ENCODE data around the gene LYRM9. TPM values are rescaled to one million over a fixed set of nuclear protein-coding genes. Genes with fewer than 3 reads are reported as not detected.

LYRM9 gene
- total RNA-seq (2014; rRNA removed; shearing (Covaris generic)), result 5.9 and 8.2 TPM in 2 replicates

DNA sequence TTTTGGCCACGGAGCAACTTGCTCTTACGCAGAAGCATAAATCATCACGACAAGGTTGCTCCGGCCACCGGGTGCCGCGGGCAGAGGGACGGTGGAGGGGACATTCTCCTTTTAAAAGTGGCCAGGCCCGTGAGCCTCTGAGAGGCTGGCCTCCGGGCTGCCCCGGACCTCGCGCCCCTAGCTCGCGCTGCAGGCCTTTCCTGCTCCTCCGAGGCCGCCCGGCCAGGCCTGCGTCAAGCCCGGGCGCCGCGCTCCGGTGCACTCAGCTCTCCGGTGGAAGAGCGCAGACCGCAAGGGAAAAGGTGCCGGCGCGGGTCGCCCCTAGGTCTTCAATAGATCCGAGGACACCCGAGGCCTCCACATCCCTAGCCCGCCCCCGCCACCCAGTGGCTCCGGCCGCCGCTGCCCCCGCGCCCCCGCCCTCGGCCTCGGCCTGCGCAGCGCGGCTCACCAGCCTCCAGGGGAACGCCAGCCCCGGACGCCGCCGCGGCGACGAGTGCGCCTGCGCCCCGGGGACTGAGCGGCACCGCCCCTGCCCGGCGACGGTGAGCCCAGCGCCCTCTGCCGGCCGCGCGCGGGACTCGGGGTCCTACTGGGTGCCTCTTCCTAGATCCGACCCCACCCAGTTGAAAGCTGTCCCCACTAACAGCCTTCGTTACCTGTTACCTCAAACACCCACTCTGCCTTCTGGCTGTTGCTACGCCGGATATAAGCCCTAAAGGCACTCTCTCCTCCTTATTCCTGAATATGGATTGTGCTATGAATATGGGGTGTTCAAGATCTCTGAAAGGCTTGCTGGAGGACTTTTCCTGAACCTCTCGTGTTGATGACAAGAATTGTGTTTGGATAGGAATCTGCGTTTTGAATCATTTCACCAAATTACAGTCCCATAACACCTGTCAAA, at the start of gene LYRM9:
Gene LYRM9 (minus strand): TSS at position 500 of the 904 bp plus-strand sequence. CDS start 10,671 bp downstream, outside the sequence.
- DNase-seq (ENCODE audit: low spot score), result peak; percentile 85
- in situ Hi-C loops (cut with HindIII; ENCODE audit: low sequenced_read_pairs), result loop anchor here (25.0 kb wide), 1 partner anchor 106 kb away; no protein-coding TSS in a partner anchor

DNA sequence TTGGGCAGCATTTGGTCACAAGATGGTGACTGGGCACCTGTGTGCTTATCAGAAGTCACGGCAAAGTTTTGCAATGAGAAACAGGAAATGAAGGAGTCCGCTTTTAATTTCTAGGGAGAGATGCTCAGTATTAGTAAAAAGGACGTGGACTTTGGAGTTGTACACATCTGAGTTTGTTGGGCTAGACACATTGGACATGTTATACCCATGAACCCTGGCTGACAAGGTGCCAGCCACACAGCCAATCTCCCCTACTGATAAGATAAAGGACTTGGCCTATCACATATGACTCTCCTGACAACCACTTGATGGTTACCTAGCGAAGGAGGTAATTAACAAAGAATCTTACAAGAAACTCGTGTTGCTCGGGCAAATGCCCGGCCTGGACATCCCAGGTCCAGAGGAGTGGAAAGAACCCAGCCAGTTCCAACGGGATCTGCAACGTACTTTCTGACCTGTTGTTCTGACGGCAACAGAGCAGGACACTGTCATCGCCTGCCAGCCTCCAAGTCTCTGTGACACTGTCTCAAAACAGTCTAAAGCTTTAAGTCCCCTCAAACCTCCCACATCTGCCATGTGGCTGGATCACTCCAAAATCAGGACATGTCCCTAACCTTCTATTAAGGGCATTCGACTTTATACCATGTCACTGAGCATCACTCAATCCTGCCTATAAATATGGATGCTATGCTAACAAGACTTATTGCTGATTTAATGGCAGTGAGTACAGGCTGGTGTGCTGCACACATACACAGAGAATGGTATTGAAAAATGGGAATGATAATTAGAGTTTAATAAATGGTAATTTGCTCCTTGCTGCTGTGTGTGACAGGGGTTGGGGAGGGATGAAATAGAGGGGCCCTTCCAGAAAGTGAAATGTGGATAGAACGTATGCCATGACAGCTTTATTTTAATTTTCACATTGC, 47.6 kb upstream of the LYRM9 start:
- DNase-seq (ENCODE audit: low spot score), result no peak
- in situ Hi-C loops (cut with HindIII; ENCODE audit: low sequenced_read_pairs), result no loop called here

DNA sequence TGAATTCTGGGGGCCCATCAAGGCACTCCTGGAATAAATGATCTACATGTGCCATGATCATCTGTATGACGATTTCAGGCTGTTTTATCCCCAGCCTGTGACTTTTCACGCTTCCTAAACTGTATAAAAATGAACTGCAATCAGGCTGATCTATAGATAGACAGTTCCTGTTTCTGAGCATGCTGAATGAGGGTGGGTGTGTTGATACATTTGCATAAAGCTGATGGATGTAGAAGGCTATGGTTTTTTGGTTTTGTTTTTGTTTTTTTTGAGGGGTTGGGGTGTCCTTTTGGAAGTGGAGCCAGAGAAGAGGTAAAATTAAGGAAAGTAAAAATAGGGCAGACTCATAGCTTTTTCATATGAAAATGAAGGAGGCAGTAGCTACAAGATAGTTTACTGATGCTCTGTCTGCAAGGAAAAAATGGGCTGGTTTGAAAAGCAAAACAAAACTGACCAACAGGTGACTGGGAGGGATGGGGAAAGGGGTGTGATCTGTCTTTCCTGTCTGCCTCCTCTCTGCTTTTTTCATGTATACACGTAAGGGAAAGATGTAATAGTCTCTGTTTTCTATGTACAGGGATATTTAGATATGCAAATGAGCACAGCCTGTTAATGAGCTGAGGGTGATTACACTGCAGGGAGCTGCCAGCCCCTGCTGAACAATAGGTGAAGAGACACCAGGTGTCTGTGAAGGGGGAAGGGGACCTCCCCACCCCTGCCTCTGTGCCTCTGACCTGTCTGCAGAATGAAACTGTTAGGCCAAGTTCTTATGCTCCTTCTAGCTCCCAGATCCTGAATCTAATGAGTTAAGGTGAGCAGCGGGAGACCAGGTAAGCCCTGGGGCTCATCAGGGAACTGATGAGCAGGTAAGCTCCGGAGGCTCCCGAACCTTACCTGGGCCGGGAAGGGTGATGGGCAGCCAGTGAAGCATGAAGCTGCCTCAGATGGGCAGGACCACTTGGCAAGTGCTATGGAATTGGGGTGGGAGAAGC, 46.6 kb upstream of the LYRM9 start:
- DNase-seq (ENCODE audit: low spot score), result no peak
- in situ Hi-C loops (cut with HindIII; ENCODE audit: low sequenced_read_pairs), result no loop called here

GRCh38 chr17:27938864-27939263, 45.7 kb upstream of the LYRM9 start:
- no peak for DNase-seq (ENCODE audit: low spot score)
- in situ Hi-C loops (cut with HindIII; ENCODE audit: low sequenced_read_pairs), result no loop called here

DNA sequence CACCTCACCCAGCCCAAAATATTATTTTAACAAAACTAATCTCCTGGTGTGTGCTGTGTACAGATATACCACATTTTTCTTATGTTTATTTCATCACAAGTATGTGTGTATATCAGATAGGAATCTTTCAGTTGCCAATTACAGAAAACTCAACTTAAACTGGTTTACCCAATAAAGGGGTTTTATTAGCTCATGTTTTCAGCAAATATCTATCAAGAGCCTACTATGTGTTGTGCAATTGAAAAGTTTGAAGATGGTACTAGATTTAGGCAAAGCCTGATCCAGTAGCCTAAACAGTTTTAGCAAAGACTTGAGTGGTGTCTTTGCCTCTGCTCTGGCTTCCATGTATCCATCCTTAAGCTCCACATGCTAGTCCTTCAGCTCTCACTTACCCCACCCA, 45.1 kb upstream of the LYRM9 start:
- in situ Hi-C loops (cut with HindIII; ENCODE audit: low sequenced_read_pairs), result no loop called here
- DNase-seq (ENCODE audit: low spot score), result no peak

DNA sequence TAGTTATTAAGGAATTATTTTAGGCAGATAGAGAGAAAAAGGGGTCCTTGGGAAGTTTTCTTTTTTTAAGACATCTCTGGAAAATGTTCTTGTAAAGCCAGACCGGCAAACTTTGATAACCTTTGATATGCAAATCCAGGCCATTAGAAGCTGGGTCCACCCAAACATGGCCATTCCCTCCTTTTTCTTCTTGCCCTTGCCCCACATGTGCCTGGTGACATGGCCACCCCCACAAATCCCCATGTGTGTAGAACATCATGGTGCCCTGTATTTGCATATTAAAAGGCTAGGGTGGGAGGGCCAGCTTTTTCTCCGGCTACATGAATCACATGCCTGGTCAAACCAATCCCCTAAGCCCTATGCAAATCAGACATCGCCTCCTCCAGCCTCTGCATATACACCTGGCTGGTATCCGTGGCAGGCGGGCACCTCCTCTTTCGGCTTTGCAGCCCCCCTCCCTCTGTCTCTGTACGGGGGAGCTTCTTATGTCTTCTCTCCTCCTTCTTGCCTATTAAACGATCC, 43.9 kb upstream of the LYRM9 start:
- DNase-seq (ENCODE audit: low spot score), result no peak
- in situ Hi-C loops (cut with HindIII; ENCODE audit: low sequenced_read_pairs), result no loop called here

DNA sequence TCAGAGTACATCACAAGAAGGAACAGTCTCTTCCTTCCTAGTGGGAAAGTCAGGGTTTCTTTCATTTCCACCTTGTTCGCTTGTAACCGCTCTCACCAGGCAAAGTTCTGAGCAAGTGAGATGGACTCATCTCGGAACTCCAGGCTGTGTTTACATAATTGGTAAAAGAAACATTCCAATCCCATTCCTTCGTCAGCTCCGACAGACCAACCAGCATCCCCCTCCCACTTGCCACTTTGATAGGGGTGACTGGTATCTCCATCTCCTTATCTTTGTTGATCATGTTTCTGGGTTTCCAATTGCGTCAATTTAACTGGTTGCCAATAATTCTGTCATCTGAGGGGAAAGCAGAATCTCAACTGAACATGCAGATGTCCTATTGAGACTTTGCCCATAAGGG, 36.8 kb upstream of the LYRM9 start:
- in situ Hi-C loops (cut with HindIII; ENCODE audit: low sequenced_read_pairs), result no loop called here

DNA sequence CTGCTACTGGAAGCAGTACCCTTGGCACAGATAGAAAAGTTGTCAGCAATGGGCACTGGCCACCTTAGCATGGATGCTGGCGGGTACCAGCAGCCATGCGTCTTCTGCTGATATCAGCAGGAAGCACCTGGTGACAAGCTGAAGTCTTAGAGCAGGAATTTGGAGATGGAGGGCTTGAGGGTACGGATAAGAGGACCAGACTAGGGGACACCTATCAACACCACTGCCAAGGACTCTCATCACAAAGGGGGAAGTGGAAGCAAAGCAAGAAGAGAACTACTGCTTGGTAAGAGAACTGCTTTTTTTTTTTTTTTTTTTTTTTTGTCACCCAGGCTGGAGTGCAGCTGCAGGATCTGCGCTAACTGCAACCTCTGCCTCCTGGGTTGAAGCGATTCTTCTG, 35.4 kb upstream of the LYRM9 start:
- no peak for DNase-seq (ENCODE audit: low spot score)
- in situ Hi-C loops (cut with HindIII; ENCODE audit: low sequenced_read_pairs), result no loop called here

More for the DNA sequence above, 36.8 kb upstream of the LYRM9 start:
- no peak for DNase-seq (ENCODE audit: low spot score)

GRCh38 chr17:27927781-27928180, 34.6 kb upstream of the LYRM9 start:
- DNase-seq (ENCODE audit: low spot score), result no peak
- in situ Hi-C loops (cut with HindIII; ENCODE audit: low sequenced_read_pairs), result no loop called here

DNA sequence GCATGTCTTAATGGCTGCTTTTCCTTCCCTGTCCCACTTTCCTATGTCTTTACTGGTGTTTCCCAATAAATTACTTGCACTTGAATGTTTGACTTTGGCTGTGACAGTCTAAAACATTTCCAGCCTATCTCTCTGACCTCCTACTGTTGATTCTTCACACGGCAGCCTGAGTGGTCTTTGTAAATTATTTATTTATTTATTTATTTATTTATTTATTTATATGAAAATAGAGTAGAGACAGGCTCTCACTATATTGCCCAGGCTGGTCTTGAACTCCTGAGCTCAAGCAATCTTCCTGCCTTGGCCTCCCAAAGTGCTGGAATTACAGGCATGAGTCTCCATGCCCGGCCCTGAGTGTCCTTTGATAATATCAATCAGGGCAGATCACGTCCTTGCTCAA, 28.4 kb upstream of the LYRM9 start:
- in situ Hi-C loops (cut with HindIII; ENCODE audit: low sequenced_read_pairs), result no loop called here
- DNase-seq (ENCODE audit: low spot score), result no peak

GRCh38 chr17:27921077-27921476, 27.9 kb upstream of the LYRM9 start:
- in situ Hi-C loops (cut with HindIII; ENCODE audit: low sequenced_read_pairs), result no loop called here
- no peak for DNase-seq (ENCODE audit: low spot score)

GRCh38 chr17:27920569-27920968, 27.4 kb upstream of the LYRM9 start:
- in situ Hi-C loops (cut with HindIII; ENCODE audit: low sequenced_read_pairs), result no loop called here
- DNase-seq (ENCODE audit: low spot score), result no peak

GRCh38 chr17:27919079-27919478, 25.9 kb upstream of the LYRM9 start:
- no peak for DNase-seq (ENCODE audit: low spot score)
- in situ Hi-C loops (cut with HindIII; ENCODE audit: low sequenced_read_pairs), result no loop called here

GRCh38 chr17:27918498-27918897, 25.3 kb upstream of the LYRM9 start:
- in situ Hi-C loops (cut with HindIII; ENCODE audit: low sequenced_read_pairs), result no loop called here
- DNase-seq (ENCODE audit: low spot score), result no peak

- in situ Hi-C loops (cut with HindIII; ENCODE audit: low sequenced_read_pairs), result no loop called here
Measured at GRCh38 chr17:27917000-27917399, 23.8 kb upstream of the LYRM9 start.

GRCh38 chr17:27915709-27916108, 22.5 kb upstream of the LYRM9 start:
- no peak for DNase-seq (ENCODE audit: low spot score)
- in situ Hi-C loops (cut with HindIII; ENCODE audit: low sequenced_read_pairs), result no loop called here

More at GRCh38 chr17:27917000-27917399, 23.8 kb upstream of the LYRM9 start:
- no peak for DNase-seq (ENCODE audit: low spot score)

DNA sequence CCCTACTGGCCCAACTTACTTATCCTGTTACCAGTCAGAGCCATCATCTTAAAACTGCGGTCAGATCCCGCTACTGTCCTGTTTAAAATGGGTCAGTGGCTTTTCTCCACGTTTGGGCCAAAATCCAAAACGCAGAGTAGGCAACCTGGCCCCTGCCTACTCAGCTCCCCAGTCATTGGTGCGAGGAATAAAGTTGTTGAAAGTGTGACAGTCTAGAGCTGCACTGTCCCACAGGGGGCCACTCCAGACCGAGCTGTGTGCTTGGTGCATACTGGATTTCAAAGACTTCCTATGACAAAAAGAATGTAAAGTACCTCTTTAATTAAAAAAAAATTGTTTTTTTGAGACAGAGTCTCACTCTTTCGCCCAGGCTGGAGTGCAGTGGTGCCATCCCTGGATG, 21.2 kb upstream of the LYRM9 start:
- no peak for DNase-seq (ENCODE audit: low spot score)
- in situ Hi-C loops (cut with HindIII; ENCODE audit: low sequenced_read_pairs), result no loop called here

GRCh38 chr17:27912964-27913363, 19.8 kb upstream of the LYRM9 start:
- in situ Hi-C loops (cut with HindIII; ENCODE audit: low sequenced_read_pairs), result no loop called here
- no peak for DNase-seq (ENCODE audit: low spot score)
